K562 (cell line): Measurements from ENCODE around the gene G2E3. TPM values are rescaled to one million over a fixed set of nuclear protein-coding genes. Genes with fewer than 3 reads are reported as not detected.
A peak's percentile ranks its signal among the peaks of the same experiment; 100 is the strongest.

Experiments
- ETV6 ChIP-seq, 3 experiments: fragments of 150-350 bp in 1 of 3; sonication (generic) in 1 of 3; formaldehyde crosslinking in 1 of 3; IDR thresholded peaks; 2 replicates each; pipeline versions ENCODE4 v1.6.1 to v1.8.0; 2014 to 2022; ENCODE audit warnings: borderline replicate concordance in 2 of 3, low read depth in 2 of 3, antibody characterized with exemption in 1 of 3, low read length in 1 of 3, mild to moderate bottlenecking in 1 of 3, missing genetic modification reagents in 1 of 3
- ZNF41 ChIP-seq: fragments of 250-450 bp; sonication (Bioruptor Pico); conservative IDR thresholded peaks from 2 replicates; pipeline ENCODE4 v1.4.0; 2020; ENCODE audit warnings: mild to moderate bottlenecking
- polyA plus RNA-seq, 8 experiments: library from polyadenylated mRNA; depleted of rRNA in 4 of 8; stranded (reverse) in 5 of 8; unstranded in 3 of 8; fragments of >200 nt; fragmentation: Nextera tagmentation in 2 of 8; fragmentation: Illumina TruSeq in 1 of 8; extraction: Ambion mirVana in 2 of 8; extraction: Trizol in 1 of 8; gene quantifications; 2 replicates each; pipeline versions ENCODE4 v1.2.1 to v1.2.3, GENCODE V29; 2011 to 2014; ENCODE audit warnings: inconsistent platforms in 1 of 8, missing spikeins in 1 of 8
- total RNA-seq, 7 experiments: library from RNA; depleted of rRNA in 6 of 7; stranded (reverse); fragments of >200 nt in 6 of 7; fragmentation: Illumina TruSeq in 2 of 7; extraction: Trizol in 2 of 7; gene quantifications; 2 replicates each; pipeline versions ENCODE4 v1.2.1 to v1.2.3, GENCODE V29; 2011 to 2021; ENCODE audit warnings: low replicate concordance in 1 of 7
- TF ChIP-seq, protein P1 (sequence below): fragments of 450-650 bp; IDR thresholded peaks from 2 replicates; pipeline ENCODE4 v1.6.1; 2016; ENCODE audit warnings: mild to moderate bottlenecking, moderate library complexity
- TF ChIP-seq, protein P2 (sequence below): fragments of 200-800 bp; sonication (Bioruptor generic); IDR thresholded peaks from 2 replicates; pipeline ENCODE4 v1.6.1; 2017; ENCODE audit warnings: missing genetic modification characterization, missing compliant biosample characterization
- TF ChIP-seq, protein P3 (sequence below): sonication (generic); formaldehyde crosslinking; IDR thresholded peaks from 2 replicates; pipeline ENCODE4 v1.8.1; 2023; ENCODE audit warnings: mild to moderate bottlenecking, missing genetic modification reagents

The G2E3 gene
- total and polyA plus RNA-seq, 9 of the 15 experiments (the other 6 are each of a cell fraction or from before 2014, with no cell fraction given) = 9.8 to 53.5 (median 24.7) TPM

DNA sequence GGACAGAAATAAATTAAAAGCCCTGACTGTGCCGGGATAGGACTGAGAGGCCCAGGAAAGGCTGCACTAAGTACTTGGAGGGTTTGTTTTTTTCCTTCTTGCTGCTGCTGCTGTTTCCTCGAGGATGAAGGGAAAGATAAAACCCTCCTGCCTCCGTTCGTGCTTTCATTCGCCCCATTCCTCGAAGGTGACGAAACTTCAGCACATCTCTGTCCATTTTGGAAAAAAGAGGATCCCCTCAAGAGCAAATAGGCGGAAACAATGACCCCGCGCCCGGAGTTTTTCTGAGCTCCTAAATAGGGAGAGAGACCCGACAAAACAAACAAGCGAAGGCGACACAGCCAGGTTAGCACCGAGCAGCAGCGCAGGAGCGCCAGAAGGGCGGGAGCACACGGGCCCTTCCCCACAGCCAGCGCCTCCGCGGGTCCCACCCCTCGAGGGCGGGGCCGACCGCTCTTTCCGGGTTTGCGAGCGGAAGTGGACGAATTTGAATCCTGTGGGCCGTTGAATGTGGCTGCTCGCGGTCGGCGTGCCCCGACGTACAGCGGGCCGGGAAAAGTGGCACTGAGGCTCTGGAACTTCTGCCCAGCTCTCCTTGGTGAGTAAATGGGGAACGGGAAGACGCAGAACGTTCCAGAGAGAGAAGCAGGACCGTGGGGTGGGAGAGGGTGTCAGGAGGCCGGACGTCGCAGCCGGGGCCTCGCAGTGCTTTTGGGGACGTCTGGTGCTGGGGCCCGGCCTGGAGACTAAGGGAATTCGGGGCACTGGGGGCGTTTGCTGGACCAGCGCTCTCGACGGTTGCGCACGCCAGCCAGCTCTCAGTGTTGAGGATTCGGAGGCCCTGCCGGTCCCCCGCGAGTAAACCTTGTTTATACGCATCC lies at the start of gene G2E3 (continued):
- TF ChIP-seq, protein P1, sequence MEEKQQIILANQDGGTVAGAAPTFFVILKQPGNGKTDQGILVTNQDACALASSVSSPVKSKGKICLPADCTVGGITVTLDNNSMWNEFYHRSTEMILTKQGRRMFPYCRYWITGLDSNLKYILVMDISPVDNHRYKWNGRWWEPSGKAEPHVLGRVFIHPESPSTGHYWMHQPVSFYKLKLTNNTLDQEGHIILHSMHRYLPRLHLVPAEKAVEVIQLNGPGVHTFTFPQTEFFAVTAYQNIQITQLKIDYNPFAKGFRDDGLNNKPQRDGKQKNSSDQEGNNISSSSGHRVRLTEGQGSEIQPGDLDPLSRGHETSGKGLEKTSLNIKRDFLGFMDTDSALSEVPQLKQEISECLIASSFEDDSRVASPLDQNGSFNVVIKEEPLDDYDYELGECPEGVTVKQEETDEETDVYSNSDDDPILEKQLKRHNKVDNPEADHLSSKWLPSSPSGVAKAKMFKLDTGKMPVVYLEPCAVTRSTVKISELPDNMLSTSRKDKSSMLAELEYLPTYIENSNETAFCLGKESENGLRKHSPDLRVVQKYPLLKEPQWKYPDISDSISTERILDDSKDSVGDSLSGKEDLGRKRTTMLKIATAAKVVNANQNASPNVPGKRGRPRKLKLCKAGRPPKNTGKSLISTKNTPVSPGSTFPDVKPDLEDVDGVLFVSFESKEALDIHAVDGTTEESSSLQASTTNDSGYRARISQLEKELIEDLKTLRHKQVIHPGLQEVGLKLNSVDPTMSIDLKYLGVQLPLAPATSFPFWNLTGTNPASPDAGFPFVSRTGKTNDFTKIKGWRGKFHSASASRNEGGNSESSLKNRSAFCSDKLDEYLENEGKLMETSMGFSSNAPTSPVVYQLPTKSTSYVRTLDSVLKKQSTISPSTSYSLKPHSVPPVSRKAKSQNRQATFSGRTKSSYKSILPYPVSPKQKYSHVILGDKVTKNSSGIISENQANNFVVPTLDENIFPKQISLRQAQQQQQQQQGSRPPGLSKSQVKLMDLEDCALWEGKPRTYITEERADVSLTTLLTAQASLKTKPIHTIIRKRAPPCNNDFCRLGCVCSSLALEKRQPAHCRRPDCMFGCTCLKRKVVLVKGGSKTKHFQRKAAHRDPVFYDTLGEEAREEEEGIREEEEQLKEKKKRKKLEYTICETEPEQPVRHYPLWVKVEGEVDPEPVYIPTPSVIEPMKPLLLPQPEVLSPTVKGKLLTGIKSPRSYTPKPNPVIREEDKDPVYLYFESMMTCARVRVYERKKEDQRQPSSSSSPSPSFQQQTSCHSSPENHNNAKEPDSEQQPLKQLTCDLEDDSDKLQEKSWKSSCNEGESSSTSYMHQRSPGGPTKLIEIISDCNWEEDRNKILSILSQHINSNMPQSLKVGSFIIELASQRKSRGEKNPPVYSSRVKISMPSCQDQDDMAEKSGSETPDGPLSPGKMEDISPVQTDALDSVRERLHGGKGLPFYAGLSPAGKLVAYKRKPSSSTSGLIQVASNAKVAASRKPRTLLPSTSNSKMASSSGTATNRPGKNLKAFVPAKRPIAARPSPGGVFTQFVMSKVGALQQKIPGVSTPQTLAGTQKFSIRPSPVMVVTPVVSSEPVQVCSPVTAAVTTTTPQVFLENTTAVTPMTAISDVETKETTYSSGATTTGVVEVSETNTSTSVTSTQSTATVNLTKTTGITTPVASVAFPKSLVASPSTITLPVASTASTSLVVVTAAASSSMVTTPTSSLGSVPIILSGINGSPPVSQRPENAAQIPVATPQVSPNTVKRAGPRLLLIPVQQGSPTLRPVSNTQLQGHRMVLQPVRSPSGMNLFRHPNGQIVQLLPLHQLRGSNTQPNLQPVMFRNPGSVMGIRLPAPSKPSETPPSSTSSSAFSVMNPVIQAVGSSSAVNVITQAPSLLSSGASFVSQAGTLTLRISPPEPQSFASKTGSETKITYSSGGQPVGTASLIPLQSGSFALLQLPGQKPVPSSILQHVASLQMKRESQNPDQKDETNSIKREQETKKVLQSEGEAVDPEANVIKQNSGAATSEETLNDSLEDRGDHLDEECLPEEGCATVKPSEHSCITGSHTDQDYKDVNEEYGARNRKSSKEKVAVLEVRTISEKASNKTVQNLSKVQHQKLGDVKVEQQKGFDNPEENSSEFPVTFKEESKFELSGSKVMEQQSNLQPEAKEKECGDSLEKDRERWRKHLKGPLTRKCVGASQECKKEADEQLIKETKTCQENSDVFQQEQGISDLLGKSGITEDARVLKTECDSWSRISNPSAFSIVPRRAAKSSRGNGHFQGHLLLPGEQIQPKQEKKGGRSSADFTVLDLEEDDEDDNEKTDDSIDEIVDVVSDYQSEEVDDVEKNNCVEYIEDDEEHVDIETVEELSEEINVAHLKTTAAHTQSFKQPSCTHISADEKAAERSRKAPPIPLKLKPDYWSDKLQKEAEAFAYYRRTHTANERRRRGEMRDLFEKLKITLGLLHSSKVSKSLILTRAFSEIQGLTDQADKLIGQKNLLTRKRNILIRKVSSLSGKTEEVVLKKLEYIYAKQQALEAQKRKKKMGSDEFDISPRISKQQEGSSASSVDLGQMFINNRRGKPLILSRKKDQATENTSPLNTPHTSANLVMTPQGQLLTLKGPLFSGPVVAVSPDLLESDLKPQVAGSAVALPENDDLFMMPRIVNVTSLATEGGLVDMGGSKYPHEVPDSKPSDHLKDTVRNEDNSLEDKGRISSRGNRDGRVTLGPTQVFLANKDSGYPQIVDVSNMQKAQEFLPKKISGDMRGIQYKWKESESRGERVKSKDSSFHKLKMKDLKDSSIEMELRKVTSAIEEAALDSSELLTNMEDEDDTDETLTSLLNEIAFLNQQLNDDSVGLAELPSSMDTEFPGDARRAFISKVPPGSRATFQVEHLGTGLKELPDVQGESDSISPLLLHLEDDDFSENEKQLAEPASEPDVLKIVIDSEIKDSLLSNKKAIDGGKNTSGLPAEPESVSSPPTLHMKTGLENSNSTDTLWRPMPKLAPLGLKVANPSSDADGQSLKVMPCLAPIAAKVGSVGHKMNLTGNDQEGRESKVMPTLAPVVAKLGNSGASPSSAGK = peak; percentile 94
- TF ChIP-seq, protein P2, sequence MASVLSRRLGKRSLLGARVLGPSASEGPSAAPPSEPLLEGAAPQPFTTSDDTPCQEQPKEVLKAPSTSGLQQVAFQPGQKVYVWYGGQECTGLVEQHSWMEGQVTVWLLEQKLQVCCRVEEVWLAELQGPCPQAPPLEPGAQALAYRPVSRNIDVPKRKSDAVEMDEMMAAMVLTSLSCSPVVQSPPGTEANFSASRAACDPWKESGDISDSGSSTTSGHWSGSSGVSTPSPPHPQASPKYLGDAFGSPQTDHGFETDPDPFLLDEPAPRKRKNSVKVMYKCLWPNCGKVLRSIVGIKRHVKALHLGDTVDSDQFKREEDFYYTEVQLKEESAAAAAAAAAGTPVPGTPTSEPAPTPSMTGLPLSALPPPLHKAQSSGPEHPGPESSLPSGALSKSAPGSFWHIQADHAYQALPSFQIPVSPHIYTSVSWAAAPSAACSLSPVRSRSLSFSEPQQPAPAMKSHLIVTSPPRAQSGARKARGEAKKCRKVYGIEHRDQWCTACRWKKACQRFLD (CRISPR knock-in tag) = no peak
- TF ChIP-seq ETV6 (IDR thresholded peaks at IDR 0.05; ENCODE audit: borderline replicate concordance in 1 of 2, low read depth in 2 of 2, low read length in 1 of 2) (0 out of 4 replicates have a peak, but pooled peaks of 1 of the 2 experiments have one; percentile 25), ETV6 (CRISPR knock-in tag; IDR thresholded peaks at IDR 0.05; ENCODE audit: borderline replicate concordance) (no peak), ZNF41 (CRISPR knock-in tag) (peak; percentile 80; the same call in 1 of the 2 replicates)
- TF ChIP-seq, protein P3, sequence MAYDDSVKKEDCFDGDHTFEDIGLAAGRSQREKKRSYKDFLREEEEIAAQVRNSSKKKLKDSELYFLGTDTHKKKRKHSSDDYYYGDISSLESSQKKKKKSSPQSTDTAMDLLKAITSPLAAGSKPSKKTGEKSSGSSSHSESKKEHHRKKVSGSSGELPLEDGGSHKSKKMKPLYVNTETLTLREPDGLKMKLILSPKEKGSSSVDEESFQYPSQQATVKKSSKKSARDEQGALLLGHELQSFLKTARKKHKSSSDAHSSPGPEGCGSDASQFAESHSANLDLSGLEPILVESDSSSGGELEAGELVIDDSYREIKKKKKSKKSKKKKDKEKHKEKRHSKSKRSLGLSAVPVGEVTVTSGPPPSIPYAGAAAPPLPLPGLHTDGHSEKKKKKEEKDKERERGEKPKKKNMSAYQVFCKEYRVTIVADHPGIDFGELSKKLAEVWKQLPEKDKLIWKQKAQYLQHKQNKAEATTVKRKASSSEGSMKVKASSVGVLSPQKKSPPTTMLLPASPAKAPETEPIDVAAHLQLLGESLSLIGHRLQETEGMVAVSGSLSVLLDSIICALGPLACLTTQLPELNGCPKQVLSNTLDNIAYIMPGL (CRISPR knock-in tag) = no peak
